ENCODE data around the gene TRIM47. TPM values are rescaled to one million over a fixed set of nuclear protein-coding genes. Genes with fewer than 3 reads are reported as not detected.
A peak's percentile ranks its signal among the peaks of the same experiment; 100 is the strongest.

TRIM47 gene
- total RNA-seq, 1 experiment from 2014 or later, result 2.7 TPM

DNA sequence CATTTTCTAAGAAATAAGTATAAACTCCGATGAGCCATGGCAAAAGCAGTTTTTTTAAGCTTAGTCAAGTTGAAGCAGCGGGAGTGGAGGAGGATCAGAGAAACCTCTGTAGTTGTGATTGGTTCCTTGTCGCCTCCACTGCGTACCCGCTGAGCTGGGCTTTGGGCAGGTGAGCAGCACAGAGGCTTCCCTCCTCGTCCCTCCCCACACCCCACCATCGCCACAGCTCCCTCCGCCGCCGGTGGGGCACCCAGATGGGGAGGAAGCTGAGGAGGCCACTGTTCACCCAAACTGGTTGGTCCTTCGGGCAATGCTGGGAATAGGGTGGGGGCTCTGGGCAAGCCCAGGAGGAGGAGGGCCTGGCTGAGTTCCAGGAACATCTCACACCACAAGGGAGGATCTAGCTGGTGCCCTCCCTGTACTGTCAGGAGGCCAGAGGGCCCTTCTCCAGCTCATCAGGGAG, 31.5 kb upstream of the TRIM47 start:
- DNase-seq (ENCODE audit: low spot score), result no peak
- in situ Hi-C loops (cut with HindIII; ENCODE audit: low sequenced_read_pairs), result loop anchor here (10.0 to 25.0 kb wide), 2 partner anchors 127 to 345 kb away; partner anchors contain the start of gene EVPL

DNA sequence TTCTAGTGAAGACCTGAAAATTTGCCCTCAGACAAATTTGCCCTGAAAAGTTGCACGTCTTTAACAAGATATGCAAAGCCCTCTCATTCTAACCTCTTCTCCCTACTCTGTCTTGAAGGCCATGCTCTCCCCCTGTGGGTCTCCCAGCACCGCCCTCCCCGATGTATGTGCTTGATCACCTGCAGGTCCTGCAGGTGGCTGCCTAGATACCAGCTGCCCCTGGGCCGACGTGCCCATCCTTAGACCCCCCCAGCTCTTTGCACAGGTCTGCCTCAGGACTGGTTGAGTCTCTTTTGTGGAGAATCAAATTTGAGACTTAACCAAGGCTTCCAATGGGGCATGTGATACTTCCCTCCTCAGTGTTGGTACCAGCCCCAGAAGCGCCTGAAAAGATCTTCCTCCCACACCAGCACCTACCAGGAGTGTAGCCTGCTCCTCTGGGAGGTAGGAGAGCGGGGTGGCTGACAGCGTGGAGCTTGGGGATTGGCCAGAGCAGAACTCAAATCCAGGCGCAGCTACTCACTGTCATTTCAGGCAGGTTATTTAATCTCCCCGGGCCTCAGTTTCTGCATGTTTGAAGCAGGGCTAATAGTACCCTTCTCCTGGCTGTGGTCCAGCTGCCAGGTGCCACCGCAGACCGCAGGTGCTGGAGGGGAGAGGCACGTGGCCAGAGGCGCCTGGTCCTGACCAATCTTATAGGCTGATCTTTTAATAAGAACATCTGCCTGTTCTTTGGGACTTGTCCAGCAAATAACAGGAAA, 30.9 kb upstream of the TRIM47 start:
- no peak for DNase-seq (ENCODE audit: low spot score)
- in situ Hi-C loops (cut with HindIII; ENCODE audit: low sequenced_read_pairs), result loop anchor here (10.0 to 25.0 kb wide), 2 partner anchors 128 to 346 kb away; partner anchors contain the start of gene EVPL

DNA sequence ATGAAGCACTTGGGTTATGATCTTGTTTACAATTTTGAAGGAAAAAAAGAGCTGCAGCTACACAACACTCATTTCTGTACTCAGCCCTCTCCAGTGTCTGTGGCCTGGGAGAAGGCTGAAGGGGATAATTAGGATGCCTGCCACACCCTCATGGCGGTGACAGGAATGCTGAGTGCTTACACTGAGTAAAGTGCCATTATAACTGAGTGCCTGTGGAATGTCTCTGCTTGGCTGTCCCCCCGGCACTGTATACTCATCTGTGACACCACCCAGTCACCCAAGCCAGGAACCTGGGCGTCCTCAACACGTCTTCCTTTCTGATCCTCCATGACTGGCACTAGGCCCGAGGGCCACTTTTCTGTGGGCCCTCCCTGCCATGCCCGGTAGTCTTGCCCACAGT, 29.8 kb upstream of the TRIM47 start:
- in situ Hi-C loops (cut with HindIII; ENCODE audit: low sequenced_read_pairs), result loop anchor here (10.0 to 25.0 kb wide), 2 partner anchors 129 to 347 kb away; partner anchors contain the start of gene EVPL
- DNase-seq (ENCODE audit: low spot score), result no peak

DNA sequence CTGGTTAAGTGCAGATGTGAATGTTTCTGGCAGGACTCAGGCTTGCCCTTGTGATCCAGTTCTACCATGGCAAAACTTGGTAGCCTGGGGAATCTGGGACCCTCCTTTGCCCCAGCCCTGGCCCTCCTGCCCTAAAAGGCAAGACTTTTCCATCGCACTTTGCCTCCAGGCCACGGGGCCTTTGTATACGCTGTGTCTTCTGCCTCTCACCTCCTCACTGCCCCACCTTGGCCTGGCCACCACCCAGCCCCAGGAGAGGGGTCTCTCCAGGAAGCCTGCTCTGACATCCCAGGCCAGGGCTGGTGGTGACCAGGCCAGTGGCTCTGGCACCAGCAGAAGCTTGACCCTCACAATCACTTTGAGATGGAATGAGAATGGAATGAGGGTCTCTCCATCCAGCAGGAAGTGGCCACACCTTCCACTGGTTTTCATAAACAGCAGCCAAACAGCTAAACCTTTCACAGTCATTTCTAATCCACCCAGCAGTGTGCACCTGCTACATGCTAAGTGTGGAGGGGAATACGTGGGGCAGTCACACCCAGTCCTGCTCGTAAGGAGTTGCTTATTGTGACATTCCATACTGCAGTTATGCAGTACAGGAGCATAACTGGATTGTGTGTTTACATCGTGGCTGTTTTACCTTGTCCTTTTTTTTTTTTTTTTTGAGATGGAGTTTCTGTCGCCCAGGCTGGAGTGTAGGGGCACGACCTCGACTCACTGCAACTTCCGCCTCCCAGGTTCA, 27.9 kb upstream of the TRIM47 start:
- no peak for DNase-seq (ENCODE audit: low spot score)
- in situ Hi-C loops (cut with HindIII; ENCODE audit: low sequenced_read_pairs), result loop anchor here (10.0 to 25.0 kb wide), 2 partner anchors 131 to 348 kb away; partner anchors contain the start of gene EVPL

DNA sequence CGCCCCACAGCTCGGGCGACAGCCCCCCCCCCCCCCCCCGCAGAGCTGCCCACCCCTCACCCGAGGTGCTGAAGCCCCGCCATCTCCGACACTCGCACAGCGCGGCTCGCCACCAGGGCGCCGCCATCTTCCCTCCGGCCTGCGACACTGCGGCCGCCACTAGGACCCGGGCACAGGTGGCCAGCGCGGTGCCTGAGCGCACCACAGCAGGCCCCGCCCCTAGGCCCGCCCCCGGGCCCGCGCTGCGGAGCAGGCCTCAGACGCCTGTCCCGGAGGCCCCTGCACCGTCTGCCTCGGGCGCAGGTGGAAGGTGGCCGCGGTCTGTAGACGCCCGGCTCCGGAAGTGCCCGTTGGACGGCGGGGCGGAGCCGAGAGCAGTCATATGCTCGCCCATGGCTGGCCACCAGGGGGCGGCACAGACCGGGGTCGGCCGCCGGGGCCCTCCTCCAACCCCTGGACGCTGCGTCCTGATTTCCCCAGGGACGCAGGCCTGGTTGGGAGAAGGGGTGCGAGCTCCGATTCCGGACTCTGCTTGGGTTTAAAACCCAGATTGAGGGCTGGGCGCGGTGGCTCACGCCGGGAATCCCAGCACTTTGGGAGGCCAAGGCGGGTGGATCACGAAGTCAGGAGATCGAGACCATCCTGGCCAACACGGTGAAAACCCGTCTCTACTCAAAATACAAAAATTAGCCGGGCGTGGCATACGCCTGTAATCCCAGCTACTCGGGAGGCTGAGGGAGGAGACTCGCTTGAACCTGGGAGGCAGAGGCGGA, 26.6 kb upstream of the TRIM47 start, which contains the start of gene MRPL38:
TSS of gene MRPL38 (minus strand) at position 136 of the 773 bp plus-strand sequence. CDS start at position 127, 9 bp downstream.
- DNase-seq (ENCODE audit: low spot score), result peak; percentile 94
- in situ Hi-C loops (cut with HindIII; ENCODE audit: low sequenced_read_pairs), result loop anchor here (10.0 to 25.0 kb wide), 2 partner anchors 132 to 350 kb away; partner anchors contain the start of gene EVPL

DNA sequence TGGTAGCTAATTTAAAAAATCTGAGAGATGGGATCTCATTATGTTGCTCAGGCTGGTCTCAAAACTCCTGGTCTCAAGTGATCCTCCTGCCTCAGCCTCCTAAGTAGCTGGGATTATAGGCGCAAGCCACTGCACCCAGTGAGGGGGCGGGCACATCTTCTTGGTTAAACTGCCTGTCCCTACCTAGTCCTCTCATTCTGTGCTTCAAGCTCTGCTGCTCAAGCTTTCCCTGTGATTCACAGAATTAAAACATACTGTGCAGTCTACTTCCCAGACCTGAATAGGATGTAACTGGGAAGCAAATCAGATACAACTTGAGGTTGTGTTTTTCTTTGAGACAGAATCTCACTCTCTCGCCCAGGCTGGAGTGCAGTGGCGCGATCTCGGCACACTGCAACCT, 24.0 kb upstream of the TRIM47 start:
- DNase-seq (ENCODE audit: low spot score), result no peak
- in situ Hi-C loops (cut with HindIII; ENCODE audit: low sequenced_read_pairs), result loop anchor here (10.0 to 25.0 kb wide), 2 partner anchors 135 to 352 kb away; partner anchors contain the start of gene EVPL

DNA sequence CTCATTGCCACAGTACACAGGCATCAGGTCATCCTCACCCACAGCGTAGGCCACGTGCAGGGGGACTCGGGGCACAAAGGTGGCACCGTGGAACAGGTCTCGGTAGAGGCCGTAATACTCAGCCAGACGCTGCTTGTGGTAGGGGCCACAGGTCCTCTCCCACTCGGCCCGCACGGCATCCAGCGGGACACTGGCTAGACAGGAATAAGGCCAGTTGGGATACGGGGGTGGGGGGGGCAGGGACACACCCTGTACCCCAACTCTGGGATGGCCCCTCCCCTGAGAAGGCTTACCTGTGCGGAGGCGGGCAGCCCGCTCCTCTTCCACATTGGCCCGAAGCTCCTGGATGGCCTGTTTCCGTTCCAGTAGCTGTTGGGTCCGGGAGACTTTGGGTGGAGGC, 23.3 kb upstream of the TRIM47 start:
- DNase-seq (ENCODE audit: low spot score), result no peak
- in situ Hi-C loops (cut with HindIII; ENCODE audit: low sequenced_read_pairs), result loop anchor here (10.0 to 25.0 kb wide), 2 partner anchors 136 to 353 kb away; partner anchors contain the start of gene EVPL

DNA sequence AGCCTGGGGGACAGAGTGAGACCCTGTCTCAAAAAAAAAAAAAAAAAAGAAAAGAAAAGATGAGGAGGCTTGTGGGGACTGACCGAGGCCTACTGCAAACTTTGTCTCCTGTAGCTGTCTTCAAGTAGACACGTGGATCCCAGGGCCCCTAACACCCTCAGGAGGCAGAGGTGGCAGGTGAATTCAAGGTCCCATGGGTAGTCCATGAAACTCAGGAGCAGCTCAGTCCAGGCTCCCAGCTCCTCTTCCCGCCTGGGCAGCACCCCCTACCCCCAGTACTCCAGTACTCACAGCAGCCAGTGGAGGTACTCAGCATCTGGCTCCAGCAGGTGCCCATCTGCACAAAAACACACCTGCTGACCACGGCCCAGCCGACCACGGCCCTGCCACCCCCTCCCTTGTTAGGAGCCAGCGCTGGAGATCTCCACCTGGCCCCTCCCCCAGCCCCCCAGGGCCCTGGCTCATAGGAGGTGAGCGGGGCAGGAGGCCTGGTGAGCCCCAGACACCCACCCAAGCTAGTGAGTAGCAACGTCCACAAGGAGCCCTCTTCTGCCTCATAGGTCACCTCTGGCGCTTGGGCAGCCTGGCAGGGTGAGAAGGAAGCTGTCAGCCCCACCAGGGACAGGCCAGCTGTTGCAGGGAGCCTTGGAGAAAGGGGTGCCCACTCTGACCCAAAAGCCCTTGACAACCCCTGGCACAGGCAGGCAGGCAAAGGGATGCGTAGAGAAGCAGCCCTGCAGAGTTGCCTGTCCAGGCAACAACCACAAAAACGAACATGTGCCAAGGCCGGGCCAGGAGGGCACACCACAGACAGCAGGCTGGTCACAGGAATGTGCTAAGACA, 22.5 kb upstream of the TRIM47 start:
- DNase-seq (ENCODE audit: low spot score), result no peak
- in situ Hi-C loops (cut with HindIII; ENCODE audit: low sequenced_read_pairs), result loop anchor here (10.0 to 25.0 kb wide), 2 partner anchors 136 to 354 kb away; partner anchors contain the start of gene EVPL

DNA sequence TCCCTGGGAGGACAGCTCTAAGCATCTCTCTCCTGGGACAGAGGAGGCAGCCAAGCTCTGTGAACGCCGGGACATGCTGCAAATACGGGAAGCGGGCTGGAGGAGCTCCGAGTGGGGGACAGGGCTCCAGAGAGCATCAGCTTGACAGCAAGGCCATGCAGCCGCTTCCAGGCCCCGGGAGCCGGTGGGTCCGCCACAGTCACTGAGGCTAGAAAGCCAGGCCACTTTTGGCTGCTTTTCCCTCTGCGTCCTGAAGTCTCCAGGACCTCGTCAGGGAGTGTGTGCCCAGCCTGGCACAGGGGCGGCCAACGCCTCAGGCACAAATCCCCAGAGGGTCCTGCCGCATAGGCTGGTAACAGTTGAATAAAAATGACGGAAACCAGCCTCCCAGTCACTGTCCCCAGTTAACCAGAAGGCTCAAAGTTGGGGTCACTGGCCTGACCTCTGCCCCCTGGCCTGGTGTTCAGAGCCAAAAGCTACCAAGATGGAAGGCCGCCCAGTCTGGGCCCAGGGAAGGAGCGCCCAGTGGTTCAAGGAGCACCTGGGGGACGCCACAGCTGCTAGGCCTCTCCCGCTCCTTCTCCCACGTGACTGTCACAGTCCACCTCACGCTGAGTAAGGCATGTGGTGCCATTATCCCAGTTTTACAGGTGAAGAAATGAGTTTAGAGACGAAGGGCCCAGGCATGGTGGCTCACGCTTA, 21.5 kb upstream of the TRIM47 start:
- in situ Hi-C loops (cut with HindIII; ENCODE audit: low sequenced_read_pairs), result loop anchor here (10.0 to 25.0 kb wide), 2 partner anchors 137 to 355 kb away; partner anchors contain the start of gene EVPL
- no peak for DNase-seq (ENCODE audit: low spot score)

DNA sequence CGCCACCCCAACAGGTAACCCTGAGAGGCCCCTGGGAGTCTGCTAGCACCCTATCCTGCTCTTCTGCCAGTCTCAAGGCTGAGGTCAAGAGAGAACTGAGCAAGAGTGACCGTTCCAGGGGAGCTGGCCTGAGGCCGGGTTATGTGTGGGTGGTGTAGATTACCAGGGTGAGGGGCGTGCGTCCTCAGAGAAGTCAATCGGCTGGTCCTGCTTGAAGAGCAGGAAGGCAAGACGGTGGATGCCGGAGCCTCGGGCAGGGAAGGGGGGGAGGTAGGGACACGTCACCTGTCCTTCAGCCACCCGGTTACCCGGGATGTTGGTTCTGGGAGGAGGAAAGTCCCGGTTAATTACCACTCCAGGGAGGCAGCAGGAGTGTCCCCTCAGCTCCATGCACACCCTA, 21.0 kb upstream of the TRIM47 start:
- DNase-seq (ENCODE audit: low spot score), result no peak
- in situ Hi-C loops (cut with HindIII; ENCODE audit: low sequenced_read_pairs), result no loop called here

DNA sequence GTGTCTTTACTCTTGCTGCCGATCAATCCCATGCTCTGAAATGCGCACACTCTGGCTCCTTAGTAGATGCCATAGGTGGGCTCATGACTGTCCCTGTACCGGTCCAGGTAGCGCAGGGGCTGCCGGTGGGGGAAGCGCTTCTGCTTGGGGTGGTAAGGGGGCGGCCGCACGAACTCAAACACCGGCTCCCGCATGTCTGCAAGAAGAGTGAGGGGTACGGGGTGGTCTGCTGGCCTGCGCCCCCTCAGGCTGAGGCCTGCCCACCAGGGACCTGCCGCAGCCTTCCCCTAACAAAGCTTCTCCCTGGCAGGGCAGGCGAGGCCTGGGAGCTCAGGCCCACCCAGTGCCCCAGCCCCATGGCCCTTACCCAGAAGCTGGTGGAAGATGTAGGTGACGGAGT, 20.4 kb upstream of the TRIM47 start:
- no peak for DNase-seq (ENCODE audit: low spot score)
- in situ Hi-C loops (cut with HindIII; ENCODE audit: low sequenced_read_pairs), result no loop called here

DNA sequence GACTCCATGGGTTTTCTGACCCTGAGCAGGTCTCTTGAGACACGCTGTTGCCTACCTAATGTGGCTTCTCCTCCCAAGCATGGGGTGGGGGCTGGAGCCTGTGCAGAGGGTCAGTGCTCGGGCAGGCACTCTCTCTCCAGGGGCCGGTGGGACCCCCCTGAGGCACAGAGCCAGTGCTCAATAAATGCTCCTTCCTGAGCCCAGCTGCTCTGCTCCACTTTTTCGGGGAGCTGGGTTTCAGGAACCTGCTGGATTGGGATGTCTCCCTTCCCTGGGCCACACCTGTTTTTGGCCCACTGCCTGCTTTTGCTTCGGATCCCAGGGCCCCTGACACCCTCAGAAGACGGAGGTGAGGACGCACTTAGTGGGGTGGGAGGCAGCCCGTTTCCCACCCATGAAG, 19.7 kb upstream of the TRIM47 start:
- no peak for DNase-seq (ENCODE audit: low spot score)
- in situ Hi-C loops (cut with HindIII; ENCODE audit: low sequenced_read_pairs), result no loop called here

DNA sequence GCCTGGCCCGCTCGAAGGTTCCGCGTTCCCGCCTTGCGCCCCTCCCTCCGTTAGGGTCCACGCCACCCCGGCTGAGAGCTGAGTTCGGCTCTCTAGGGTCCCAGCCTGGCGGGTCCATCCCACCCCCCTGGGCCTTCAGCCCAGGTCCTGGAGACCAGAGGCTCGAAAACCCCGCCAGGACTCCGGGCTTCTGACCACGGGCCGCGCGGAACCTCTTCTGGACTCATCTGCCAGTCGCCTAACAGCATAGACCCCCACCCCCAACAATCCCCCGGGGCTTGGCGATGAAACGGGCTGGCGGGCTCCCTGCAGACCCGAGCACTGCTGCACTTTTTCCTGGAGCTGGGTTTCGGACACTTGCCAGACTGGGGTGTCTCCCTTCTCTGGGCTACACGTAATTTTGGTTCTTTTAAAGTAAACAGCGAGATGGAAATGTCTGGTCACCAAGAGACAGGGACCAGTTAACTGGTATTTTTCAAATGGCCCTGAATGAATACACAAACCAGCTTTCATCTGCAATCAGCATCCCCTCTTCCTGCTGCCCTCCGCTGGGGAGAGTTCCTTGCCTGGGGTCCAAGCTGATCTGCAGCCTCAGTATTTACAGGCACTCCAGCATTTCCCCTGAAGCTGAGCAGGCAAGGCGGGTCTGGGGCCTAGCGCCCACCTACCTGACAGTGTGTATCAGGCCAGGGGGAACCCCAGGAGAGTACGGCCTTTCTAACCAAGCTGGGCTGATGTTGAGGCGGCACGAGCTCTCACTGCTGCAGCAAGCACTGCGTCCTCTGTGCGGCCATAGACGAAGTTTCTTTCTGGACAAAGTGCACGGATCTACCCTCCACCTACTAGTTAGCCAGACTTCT, 19.0 kb upstream of the TRIM47 start:
- no peak for DNase-seq (ENCODE audit: low spot score)
- in situ Hi-C loops (cut with HindIII; ENCODE audit: low sequenced_read_pairs), result no loop called here

DNA sequence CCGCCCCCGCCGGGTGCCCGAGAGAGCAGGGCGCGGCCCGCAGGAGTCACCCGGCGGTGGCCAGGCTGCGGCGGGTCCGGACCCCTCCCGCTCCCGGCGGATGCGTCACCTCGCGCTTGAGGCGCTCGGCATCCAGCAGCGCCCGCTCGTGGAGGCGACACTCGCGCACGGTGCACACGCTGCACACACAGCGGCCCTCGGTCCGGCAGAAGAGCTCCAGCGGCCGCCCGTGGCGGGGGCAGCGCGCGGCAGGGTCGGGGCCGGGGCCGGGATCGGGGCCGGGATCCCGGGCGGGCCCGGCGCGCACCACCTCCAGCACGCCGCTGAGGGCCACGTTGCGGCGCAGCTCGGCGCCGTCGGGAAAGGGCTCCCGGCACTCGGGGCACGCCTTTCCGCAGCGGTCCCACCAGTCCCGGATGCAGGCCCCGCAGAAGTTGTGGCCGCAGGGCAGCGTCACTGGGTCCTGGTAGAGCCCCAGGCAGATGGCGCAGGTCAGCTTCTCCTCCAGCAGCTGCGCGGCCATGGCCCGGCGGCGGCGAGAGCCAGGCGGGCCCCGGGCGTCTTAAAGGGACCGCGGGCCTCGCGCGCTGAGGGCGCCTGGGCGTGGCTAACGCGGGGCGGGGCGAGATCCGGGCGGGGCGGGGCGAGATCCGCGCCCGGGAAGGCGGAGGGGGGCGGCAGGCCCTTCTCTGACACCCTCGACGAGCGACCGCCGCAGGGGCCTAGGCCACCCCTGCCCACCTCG, 18.2 kb upstream of the TRIM47 start, which contains the start of gene TRIM65:
TSS of gene TRIM65 (minus strand) at position 537 of the 745 bp plus-strand sequence. CDS start at position 523, 14 bp downstream.
- in situ Hi-C loops (cut with HindIII; ENCODE audit: low sequenced_read_pairs), result no loop called here
- DNase-seq (ENCODE audit: low spot score), result peak; percentile 77

DNA sequence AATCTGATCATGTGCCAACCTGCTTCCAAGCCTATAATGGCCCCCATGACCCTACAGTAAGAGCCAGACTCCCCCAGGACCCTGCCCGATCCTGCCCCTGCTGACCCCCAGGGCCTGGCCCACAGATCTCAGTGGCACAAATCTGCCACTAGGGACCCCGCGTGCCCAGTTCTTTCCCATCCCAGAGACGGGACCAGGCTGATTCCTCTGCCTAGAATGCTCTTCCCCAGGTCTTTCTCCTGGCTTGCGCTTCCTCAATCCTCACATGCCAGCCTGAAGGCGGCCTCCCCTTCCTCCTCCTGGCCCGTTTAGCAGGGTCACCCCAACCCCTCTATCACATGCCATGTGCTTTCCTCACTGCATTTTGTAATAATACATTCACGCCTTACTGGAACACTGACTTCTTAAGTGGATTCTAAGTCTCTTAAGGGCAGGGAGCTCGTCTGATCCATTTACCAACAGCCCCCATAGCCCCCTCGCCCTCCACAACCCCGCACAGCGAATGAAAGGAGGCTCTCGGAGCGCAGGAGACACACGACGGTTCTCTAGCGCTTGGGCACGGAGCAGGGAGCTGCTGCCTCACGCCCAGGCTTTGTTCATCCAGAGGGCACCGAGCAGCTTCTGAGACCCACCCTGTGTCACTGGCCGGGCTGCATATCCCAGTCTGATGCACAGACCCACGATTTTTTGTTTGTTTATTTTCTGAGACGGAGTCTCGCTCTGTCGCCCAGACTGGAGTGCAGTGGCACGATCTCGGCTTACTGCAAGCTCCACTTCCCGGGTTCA, 17.2 kb upstream of the TRIM47 start:
- peak; percentile 26 for DNase-seq (ENCODE audit: low spot score)

More for the DNA sequence above, 17.2 kb upstream of the TRIM47 start:
- in situ Hi-C loops (cut with HindIII; ENCODE audit: low sequenced_read_pairs), result no loop called here
